GDM1 (cell line): Measurements from ENCODE around the gene PLA2R1.

ENCODE experiments used
- DNase-seq: peaks from one replicate; lab custom pipeline; 2025; lab: John Stamatoyannopoulos, UW

PLA2R1 gene

GRCh38 chr2:160033732-160034392, 28.6 kb downstream of the PLA2R1 start:
- no peak for DNase-seq

- no peak for DNase-seq
These were observed 33.2 kb downstream of the PLA2R1 start for GRCh38 chr2:160029270-160029628.

GRCh38 chr2:160028431-160029269, 33.8 kb downstream of the PLA2R1 start:
- DNase-seq = no peak

GRCh38 chr2:160022162-160022561, 40.3 kb downstream of the PLA2R1 start:
- DNase-seq = no peak

GRCh38 chr2:160019374-160020090, 42.9 kb downstream of the PLA2R1 start:
- DNase-seq = no peak

- no peak for DNase-seq
These were observed 46.7 kb downstream of the PLA2R1 start for GRCh38 chr2:160015746-160016145.

GRCh38 chr2:160014227-160014626, 48.2 kb downstream of the PLA2R1 start:
- DNase-seq = no peak

- no peak for DNase-seq
These were observed 51.9 kb downstream of the PLA2R1 start for GRCh38 chr2:160010361-160011145.

- no peak for DNase-seq
These were observed 55.3 kb downstream of the PLA2R1 start for GRCh38 chr2:160007111-160007510.

- no peak for DNase-seq
These were observed 55.9 kb downstream of the PLA2R1 start for GRCh38 chr2:160006475-160006874.

- DNase-seq = no peak
These were observed 56.5 kb downstream of the PLA2R1 start for GRCh38 chr2:160005908-160006307.

- DNase-seq = no peak
These were observed 56.9 kb downstream of the PLA2R1 start for GRCh38 chr2:160005476-160005875.

- no peak for DNase-seq
These were observed 63.5 kb downstream of the PLA2R1 start for GRCh38 chr2:159998961-159999360.

- no peak for DNase-seq
These were observed 64.2 kb downstream of the PLA2R1 start for GRCh38 chr2:159998243-159998642.

- no peak for DNase-seq
These were observed 65.4 kb downstream of the PLA2R1 start for GRCh38 chr2:159996792-159997546.

GRCh38 chr2:159995038-159995437, 67.4 kb downstream of the PLA2R1 start:
- no peak for DNase-seq

- no peak for DNase-seq
These were observed 73.2 kb downstream of the PLA2R1 start for GRCh38 chr2:159989249-159989648.

- no peak for DNase-seq
These were observed 73.9 kb downstream of the PLA2R1 start for GRCh38 chr2:159988412-159988970.

GRCh38 chr2:159987181-159987580, 75.2 kb downstream of the PLA2R1 start:
- DNase-seq = no peak

GRCh38 chr2:159985656-159986055, 76.8 kb downstream of the PLA2R1 start:
- DNase-seq = no peak

GRCh38 chr2:159984034-159984433, 78.4 kb downstream of the PLA2R1 start:
- DNase-seq = no peak
